OCI-LY1 (cell line): ENCODE results near the gene SLC46A3.
A peak's percentile ranks its signal among the peaks of the same experiment; 100 is the strongest.

Source experiments
- H2AFZ ChIP-seq: fragments of 200-600 bp; sonication (generic), shearing (Covaris generic); 2 replicates; pipeline ENCODE4 v1.6.0; 2014; ENCODE audit warnings: antibody characterized with exemption, mild to moderate bottlenecking, low read length
- H3F3A ChIP-seq: fragments of 200-600 bp; sonication (generic), shearing (Covaris generic); 2 replicates; pipeline ENCODE4 v1.6.0; 2014; ENCODE audit warnings: mild to moderate bottlenecking, antibody characterized with exemption, low read length, moderate library complexity; ENCODE audit not compliant: insufficient read depth
- H3K27ac ChIP-seq: fragments of 200-600 bp; sonication (generic); 2 replicates; pipeline ENCODE4 v1.5.1; 2014; ENCODE audit warnings: low read length, mixed run types, mild to moderate bottlenecking, low read depth; ENCODE audit not compliant: poor library complexity, severe bottlenecking
- H3K27me3 ChIP-seq: fragments of 200-600 bp; sonication (generic); 2 replicates; pipeline ENCODE4 v1.6.0; 2014; ENCODE audit warnings: antibody characterized with exemption, mild to moderate bottlenecking, low read length, moderate library complexity; ENCODE audit not compliant: insufficient read depth
- H3K36me3 ChIP-seq: fragments of 200-600 bp; sonication (generic); 2 replicates; pipeline ENCODE4 v1.6.1; 2014; ENCODE audit warnings: mild to moderate bottlenecking, antibody characterized with exemption, low read length, moderate library complexity, mixed read lengths; ENCODE audit not compliant: insufficient read depth
- H3K4me1 ChIP-seq: fragments of 200-600 bp; sonication (generic); 2 replicates; pipeline ENCODE4 v1.5.1; 2014; ENCODE audit warnings: mild to moderate bottlenecking, low read length, moderate library complexity; ENCODE audit not compliant: insufficient read depth, severe bottlenecking
- H3K4me2 ChIP-seq: fragments of 200-600 bp; sonication (generic), shearing (Covaris generic); 2 replicates; pipeline ENCODE4 v1.6.1; 2014; ENCODE audit warnings: low read length
- H3K4me3 ChIP-seq: fragments of 200-600 bp; sonication (generic); 2 replicates; pipeline ENCODE4 v1.5.1; 2014; ENCODE audit warnings: low read length, low read depth, mild to moderate bottlenecking, mixed read lengths; ENCODE audit not compliant: poor library complexity, severe bottlenecking
- H3K79me2 ChIP-seq: fragments of 200-600 bp; shearing (Covaris generic); 2 replicates; pipeline ENCODE4 v1.6.1; 2016; ENCODE audit warnings: mixed run types, low read length, mixed read lengths; ENCODE audit not compliant: insufficient read depth
- H3K9ac ChIP-seq: fragments of 200-600 bp; sonication (generic), shearing (Covaris generic); 2 replicates; pipeline ENCODE4 v1.6.1; 2014; ENCODE audit warnings: mild to moderate bottlenecking, low read length, mixed read lengths
- H3K9me2 ChIP-seq: fragments of 200-600 bp; sonication (generic), shearing (Covaris generic); 2 replicates; pipeline ENCODE4 v1.6.1; 2014; ENCODE audit warnings: low read depth, mild to moderate bottlenecking, low read length, mixed read lengths
- H3K9me3 ChIP-seq: fragments of 200-600 bp; shearing (Covaris generic); 2 replicates; pipeline ENCODE4 v1.6.1; 2014; ENCODE audit warnings: low read length, mixed read lengths
- H4K20me1 ChIP-seq: fragments of 200-600 bp; sonication (generic), shearing (Covaris generic); 2 replicates; pipeline ENCODE4 v1.6.0; 2016; ENCODE audit warnings: mild to moderate bottlenecking, low read length; ENCODE audit not compliant: insufficient read depth
- CTCF ChIP-seq: fragments of 200-600 bp; sonication (generic), shearing (Covaris generic); IDR thresholded peaks from 2 replicates; pipeline ENCODE4 v1.5.1; 2017; ENCODE audit warnings: mild to moderate bottlenecking, antibody characterized with exemption, low read length, moderate library complexity, mixed read lengths
- EZH2 ChIP-seq: fragments of 200-600 bp; sonication (generic), shearing (Covaris generic); IDR thresholded peaks from 2 replicates; pipeline ENCODE4 v1.8.0; 2017; ENCODE audit warnings: borderline replicate concordance, mixed run types, mild to moderate bottlenecking, antibody characterized with exemption, low read length, moderate library complexity, mixed read lengths

Gene SLC46A3

GRCh38 chr13:28658796-28659620, 59.8 kb downstream of the SLC46A3 start, which contains the start of gene POMP:
Gene POMP (plus strand): TSS chr13:28659130. CDS start chr13:28659185, 55 bp downstream.
- Histone ChIP-seq H3K4me2 (peak within 1 kb of the TSS; percentile 79), H2AFZ (peak within 1 kb of the TSS; percentile 29; the same call in 1 of the 2 replicates), H3K9ac (peak within 1 kb of the TSS; percentile 90), H3K9me2 (no peaks in the 10 kb centered on the region), H3K4me1 (peaks cover 40% of the 10 kb centered on the region), H4K20me1 (no peaks in the 10 kb centered on the region), H3K36me3 (peaks cover 27% of the 10 kb centered on the region), H3K9me3 (no peaks in the 10 kb centered on the region), H3K4me3 (peak within 1 kb of the TSS; percentile 87), H3K27me3 (no peaks in the 10 kb centered on the region), H3K79me2 (peaks cover 51% of the 10 kb centered on the region), H3F3A (no peaks in the 10 kb centered on the region), H3K27ac (peak within 1 kb of the TSS; percentile 47)
- TF ChIP-seq EZH2: no peak
- peak; percentile 13; the same call in 1 of the 2 replicates for TF ChIP-seq CTCF

GRCh38 chr13:28658539-28658795, 60.3 kb downstream of the SLC46A3 start:
- Histone ChIP-seq H3F3A (no peaks in the 10 kb centered on the region), H3K27ac (peak overlapping the region; percentile 47), H3K9ac (peak overlapping the region; percentile 90), H3K79me2 (peaks cover 48% of the 10 kb centered on the region), H3K4me3 (peak overlapping the region; percentile 87), H3K9me3 (no peaks in the 10 kb centered on the region), H2AFZ (peak overlapping the region; percentile 29; the same call in 1 of the 2 replicates), H3K36me3 (peaks cover 22% of the 10 kb centered on the region), H3K4me1 (peaks cover 40% of the 10 kb centered on the region), H3K4me2 (peak overlapping the region; percentile 79), H3K27me3 (no peaks in the 10 kb centered on the region), H4K20me1 (no peaks in the 10 kb centered on the region), H3K9me2 (no peaks in the 10 kb centered on the region)
- TF ChIP-seq CTCF (no peak), EZH2 (no peak)

GRCh38 chr13:28657784-28658538, 60.8 kb downstream of the SLC46A3 start:
- Histone ChIP-seq H3K9me3 (no peaks in the 10 kb centered on the region), H3K4me3 (peak overlapping the region; percentile 87), H4K20me1 (no peaks in the 10 kb centered on the region), H3K9ac (peak overlapping the region; percentile 90), H3K27me3 (no peaks in the 10 kb centered on the region), H3K9me2 (no peaks in the 10 kb centered on the region), H2AFZ (peak overlapping the region; percentile 29; the same call in 1 of the 2 replicates), H3K36me3 (peaks cover 18% of the 10 kb centered on the region), H3K4me2 (peak overlapping the region; percentile 79), H3K4me1 (peaks cover 40% of the 10 kb centered on the region), H3F3A (no peaks in the 10 kb centered on the region), H3K79me2 (peaks cover 48% of the 10 kb centered on the region), H3K27ac (peak overlapping the region; percentile 47)
- no peak for TF ChIP-seq EZH2
- no peak for TF ChIP-seq CTCF
